ENCODE results near the gene PHKA2.
A peak's percentile ranks its signal among the peaks of the same experiment; 100 is the strongest.
"Not testable (repeated sequence)": the region's sequence is repeated elsewhere in the genome, so short reads cannot be mapped to it uniquely, and the experiment has no call there.

PHKA2 gene, protein sequence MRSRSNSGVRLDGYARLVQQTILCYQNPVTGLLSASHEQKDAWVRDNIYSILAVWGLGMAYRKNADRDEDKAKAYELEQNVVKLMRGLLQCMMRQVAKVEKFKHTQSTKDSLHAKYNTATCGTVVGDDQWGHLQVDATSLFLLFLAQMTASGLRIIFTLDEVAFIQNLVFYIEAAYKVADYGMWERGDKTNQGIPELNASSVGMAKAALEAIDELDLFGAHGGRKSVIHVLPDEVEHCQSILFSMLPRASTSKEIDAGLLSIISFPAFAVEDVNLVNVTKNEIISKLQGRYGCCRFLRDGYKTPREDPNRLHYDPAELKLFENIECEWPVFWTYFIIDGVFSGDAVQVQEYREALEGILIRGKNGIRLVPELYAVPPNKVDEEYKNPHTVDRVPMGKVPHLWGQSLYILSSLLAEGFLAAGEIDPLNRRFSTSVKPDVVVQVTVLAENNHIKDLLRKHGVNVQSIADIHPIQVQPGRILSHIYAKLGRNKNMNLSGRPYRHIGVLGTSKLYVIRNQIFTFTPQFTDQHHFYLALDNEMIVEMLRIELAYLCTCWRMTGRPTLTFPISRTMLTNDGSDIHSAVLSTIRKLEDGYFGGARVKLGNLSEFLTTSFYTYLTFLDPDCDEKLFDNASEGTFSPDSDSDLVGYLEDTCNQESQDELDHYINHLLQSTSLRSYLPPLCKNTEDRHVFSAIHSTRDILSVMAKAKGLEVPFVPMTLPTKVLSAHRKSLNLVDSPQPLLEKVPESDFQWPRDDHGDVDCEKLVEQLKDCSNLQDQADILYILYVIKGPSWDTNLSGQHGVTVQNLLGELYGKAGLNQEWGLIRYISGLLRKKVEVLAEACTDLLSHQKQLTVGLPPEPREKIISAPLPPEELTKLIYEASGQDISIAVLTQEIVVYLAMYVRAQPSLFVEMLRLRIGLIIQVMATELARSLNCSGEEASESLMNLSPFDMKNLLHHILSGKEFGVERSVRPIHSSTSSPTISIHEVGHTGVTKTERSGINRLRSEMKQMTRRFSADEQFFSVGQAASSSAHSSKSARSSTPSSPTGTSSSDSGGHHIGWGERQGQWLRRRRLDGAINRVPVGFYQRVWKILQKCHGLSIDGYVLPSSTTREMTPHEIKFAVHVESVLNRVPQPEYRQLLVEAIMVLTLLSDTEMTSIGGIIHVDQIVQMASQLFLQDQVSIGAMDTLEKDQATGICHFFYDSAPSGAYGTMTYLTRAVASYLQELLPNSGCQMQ

DNA sequence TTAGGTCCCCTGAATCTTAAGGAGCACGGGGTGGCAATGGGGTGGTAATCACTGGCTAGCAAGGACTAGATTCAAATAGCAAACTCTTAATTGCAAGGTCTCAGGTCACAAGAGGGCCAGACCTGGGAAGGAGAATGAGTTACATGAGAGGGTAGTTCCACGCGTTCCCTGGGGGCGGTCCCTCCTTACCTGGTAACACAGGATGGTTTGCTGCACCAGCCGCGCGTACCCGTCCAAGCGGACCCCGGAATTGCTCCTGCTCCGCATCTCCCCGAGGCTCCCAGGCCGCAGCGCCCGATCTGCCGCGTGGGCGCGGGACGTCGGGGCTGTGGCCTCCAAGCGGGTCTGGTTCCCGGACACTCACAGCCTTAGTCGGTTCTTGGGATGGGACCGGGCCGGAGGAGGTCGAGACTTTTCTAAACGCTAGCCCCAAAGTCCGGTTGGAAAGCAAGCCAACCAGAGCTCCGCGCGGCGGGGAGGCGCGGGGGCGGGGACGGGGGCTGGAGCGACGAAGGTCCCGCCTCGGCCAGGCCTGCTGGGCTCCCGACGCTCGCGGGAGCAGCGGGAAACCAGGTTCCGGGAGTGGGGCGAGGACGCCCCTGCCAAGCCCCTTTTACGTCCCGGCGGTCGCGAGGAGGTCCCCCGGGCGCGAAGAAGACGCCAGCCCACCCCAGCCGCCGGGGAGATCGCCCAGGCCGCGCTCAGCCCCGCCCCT is at the start of gene PHKA2:
PHKA2 (minus strand) TSS at position 449 of the 715 bp plus-strand sequence; CDS start at position 267, 182 bp downstream.
- Histone ChIP-seq H3K4me3 (peak within 1 kb of the TSS; percentile 80), H3K36me3 (replicated peaks) (no peaks in the 10 kb centered on the region), H3K27me3 (ENCODE audit: low read depth) (no peaks in the 10 kb centered on the region), H3K9me3 (no peaks in the 10 kb centered on the region), H3K4me1 (peaks cover 7% of the 10 kb centered on the region)
- DNase-seq (ENCODE audit: low spot score in 2 of 2): peak; percentile 8 to 79
- in situ Hi-C loops (cut with MboI; ENCODE audit: low sequenced_read_pairs): no loop called here

GRCh38 chrX:19030805-19031204 is 46.9 kb upstream of the PHKA2 start:
- in situ Hi-C loops (cut with MboI; ENCODE audit: low sequenced_read_pairs): no loop called here

GRCh38 chrX:19028560-19028959 is 44.6 kb upstream of the PHKA2 start:
- H3K4me1 ChIP-seq: no peaks in the 10 kb centered on the region
- no peak overlapping the region for H3K4me3 ChIP-seq
- no peaks in the 10 kb centered on the region for H3K9me3 ChIP-seq
- H3K36me3 ChIP-seq (replicated peaks): no peaks in the 10 kb centered on the region
- in situ Hi-C loops (cut with MboI; ENCODE audit: low sequenced_read_pairs): no loop called here
- H3K27me3 ChIP-seq (ENCODE audit: low read depth): no peaks in the 10 kb centered on the region
- no peak for DNase-seq (ENCODE audit: low spot score in 2 of 2)

More at GRCh38 chrX:19030805-19031204, 46.9 kb upstream of the PHKA2 start:
- DNase-seq (ENCODE audit: low spot score in 2 of 2): no peak
- H3K4me3 ChIP-seq: no peak overlapping the region
- no peaks in the 10 kb centered on the region for H3K4me1 ChIP-seq
- no peaks in the 10 kb centered on the region for H3K27me3 ChIP-seq (ENCODE audit: low read depth)
- H3K9me3 ChIP-seq: no peaks in the 10 kb centered on the region
- no peaks in the 10 kb centered on the region for H3K36me3 ChIP-seq (replicated peaks)

DNA sequence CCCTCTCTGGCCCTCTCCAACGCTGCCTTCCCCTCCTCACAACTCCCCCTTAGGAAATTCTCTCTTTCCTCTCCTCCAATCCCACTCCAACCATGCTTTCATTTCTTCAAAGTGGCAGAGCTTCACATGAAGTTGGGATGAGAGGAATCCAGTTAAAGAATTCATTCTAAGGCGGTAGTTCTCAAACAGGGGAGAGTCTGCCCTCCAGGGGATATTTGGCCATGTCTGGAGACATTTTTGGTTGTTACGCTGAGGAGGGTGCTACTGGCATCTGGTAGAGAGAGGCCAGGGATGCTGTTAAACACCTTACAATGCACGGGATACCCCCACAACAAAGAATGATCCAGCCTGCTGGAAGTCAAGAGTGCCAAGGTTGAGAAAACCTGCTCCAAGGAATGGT is 40.5 kb upstream of the PHKA2 start:
- H3K4me1 ChIP-seq: no peaks in the 10 kb centered on the region
- no peak overlapping the region for H3K4me3 ChIP-seq
- H3K36me3 ChIP-seq (replicated peaks): no peaks in the 10 kb centered on the region
- no peaks in the 10 kb centered on the region for H3K9me3 ChIP-seq
- in situ Hi-C loops (cut with MboI; ENCODE audit: low sequenced_read_pairs): loop anchor here (25.0 kb wide), 1 partner anchor 637 kb away; no protein-coding TSS in a partner anchor
- no peak for DNase-seq (ENCODE audit: low spot score in 2 of 2)
- no peaks in the 10 kb centered on the region for H3K27me3 ChIP-seq (ENCODE audit: low read depth)

- Histone ChIP-seq H3K27me3 (ENCODE audit: low read depth) (no peaks in the 10 kb centered on the region), H3K36me3 (replicated peaks) (no peaks in the 10 kb centered on the region), H3K4me1 (no peaks in the 10 kb centered on the region), H3K9me3 (no peaks in the 10 kb centered on the region), H3K4me3 (no peak overlapping the region)
- in situ Hi-C loops (cut with MboI; ENCODE audit: low sequenced_read_pairs): loop anchor here (10.0 to 25.0 kb wide), 2 partner anchors 315 to 633 kb away; no protein-coding TSS in a partner anchor
- DNase-seq (ENCODE audit: low spot score in 2 of 2): no peak
Measured at GRCh38 chrX:19019996-19020395, 36.1 kb upstream of the PHKA2 start.

DNA sequence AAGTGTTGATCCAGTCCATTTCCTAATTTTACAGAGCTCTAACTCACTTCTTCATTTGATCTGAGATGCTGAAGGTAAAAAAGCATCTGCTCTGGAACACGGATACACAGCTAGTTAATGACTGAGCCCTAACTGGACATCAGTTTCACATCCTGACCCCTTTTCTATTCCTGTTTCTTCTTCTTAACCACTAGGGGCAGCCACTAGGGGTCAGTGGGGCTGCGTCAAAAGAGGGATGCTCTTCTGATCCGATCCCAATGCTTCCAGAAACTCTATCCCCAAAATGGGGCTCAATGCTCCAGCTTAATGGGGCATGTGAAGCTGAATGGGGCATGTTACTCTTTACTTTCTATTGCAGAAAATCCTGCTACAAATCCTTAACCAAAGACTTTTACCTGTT is 33.4 kb upstream of the PHKA2 start:
- Histone ChIP-seq H3K36me3 (replicated peaks) (no peaks in the 10 kb centered on the region), H3K27me3 (ENCODE audit: low read depth) (no peaks in the 10 kb centered on the region; the same call in 1 of the 2 replicates), H3K4me3 (no peak overlapping the region), H3K4me1 (no peaks in the 10 kb centered on the region), H3K9me3 (no peaks in the 10 kb centered on the region)
- peak; percentile 40 to 58 for DNase-seq (ENCODE audit: low spot score in 2 of 2)
- in situ Hi-C loops (cut with MboI; ENCODE audit: low sequenced_read_pairs): loop anchor here (10.0 to 25.0 kb wide), 2 partner anchors 318 to 630 kb away; no protein-coding TSS in a partner anchor

DNA sequence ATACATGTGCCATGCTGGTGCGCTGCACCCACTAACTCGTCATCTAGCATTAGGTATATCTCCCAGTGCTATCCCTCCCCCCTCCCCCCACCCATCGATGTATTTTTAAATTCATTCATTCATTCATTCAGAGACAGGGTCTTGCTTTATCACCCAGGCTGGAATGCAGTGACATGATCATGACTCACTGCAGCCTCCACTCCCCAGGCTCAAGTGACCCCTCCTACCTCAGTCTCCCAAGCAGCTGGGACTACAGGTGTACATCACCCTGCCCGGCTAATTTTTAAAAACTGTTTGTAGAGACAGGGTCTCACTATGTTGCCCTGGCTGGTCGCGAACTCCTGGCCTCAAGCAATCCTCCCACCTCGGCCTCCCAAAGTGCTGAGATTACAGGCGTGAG is 32.7 kb upstream of the PHKA2 start:
- not testable (repeated sequence) for DNase-seq (ENCODE audit: low spot score in 2 of 2); H3K27me3 ChIP-seq (ENCODE audit: low read depth); H3K9me3 ChIP-seq; H3K4me3 ChIP-seq; H3K4me1 ChIP-seq; H3K36me3 ChIP-seq (replicated peaks)
- in situ Hi-C loops (cut with MboI; ENCODE audit: low sequenced_read_pairs): loop anchor here (10.0 to 25.0 kb wide), 2 partner anchors 318 to 629 kb away; no protein-coding TSS in a partner anchor

GRCh38 chrX:19007868-19008267 is 24.0 kb upstream of the PHKA2 start:
- H3K4me1 ChIP-seq: no peaks in the 10 kb centered on the region
- H3K4me3 ChIP-seq: no peak overlapping the region
- H3K9me3 ChIP-seq: no peaks in the 10 kb centered on the region
- in situ Hi-C loops (cut with MboI; ENCODE audit: low sequenced_read_pairs): loop anchor here (25.0 kb wide), 1 partner anchor 621 kb away; no protein-coding TSS in a partner anchor
- DNase-seq (ENCODE audit: low spot score in 2 of 2): no peak
- no peaks in the 10 kb centered on the region for H3K27me3 ChIP-seq (ENCODE audit: low read depth)
- no peaks in the 10 kb centered on the region for H3K36me3 ChIP-seq (replicated peaks)

GRCh38 chrX:19007011-19007410 is 23.1 kb upstream of the PHKA2 start:
- DNase-seq (ENCODE audit: low spot score in 2 of 2): no peak
- H3K36me3 ChIP-seq (replicated peaks): no peaks in the 10 kb centered on the region
- no peaks in the 10 kb centered on the region for H3K9me3 ChIP-seq
- no peak overlapping the region for H3K4me3 ChIP-seq
- no peaks in the 10 kb centered on the region for H3K27me3 ChIP-seq (ENCODE audit: low read depth)
- in situ Hi-C loops (cut with MboI; ENCODE audit: low sequenced_read_pairs): loop anchor here (25.0 kb wide), 1 partner anchor 620 kb away; no protein-coding TSS in a partner anchor
- H3K4me1 ChIP-seq: no peaks in the 10 kb centered on the region

DNA sequence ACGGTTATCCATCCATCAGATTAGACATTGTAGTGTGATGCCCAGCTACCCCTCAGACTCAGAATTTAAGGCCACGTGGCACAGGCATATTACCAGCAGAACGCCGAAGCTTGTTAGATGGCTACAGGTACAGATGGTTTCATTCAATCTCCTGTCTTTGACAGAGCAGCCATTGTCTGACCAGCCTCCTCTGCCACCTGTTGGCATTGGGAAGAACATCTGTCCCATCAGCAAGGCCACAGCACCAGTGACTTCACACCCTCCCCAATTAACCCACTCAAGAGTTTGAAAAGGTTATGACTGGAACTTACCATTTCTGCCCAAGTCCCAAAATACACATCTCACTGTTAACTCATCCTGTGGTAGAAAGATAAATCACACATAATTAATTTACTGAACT is 22.0 kb upstream of the PHKA2 start:
- H3K36me3 ChIP-seq (replicated peaks): no peaks in the 10 kb centered on the region
- H3K4me1 ChIP-seq: no peaks in the 10 kb centered on the region
- H3K27me3 ChIP-seq (ENCODE audit: low read depth): no peaks in the 10 kb centered on the region
- H3K4me3 ChIP-seq: no peak overlapping the region
- no peak for DNase-seq (ENCODE audit: low spot score in 2 of 2)
- in situ Hi-C loops (cut with MboI; ENCODE audit: low sequenced_read_pairs): loop anchor here (25.0 kb wide), 1 partner anchor 619 kb away; no protein-coding TSS in a partner anchor
- no peaks in the 10 kb centered on the region for H3K9me3 ChIP-seq

- in situ Hi-C loops (cut with MboI; ENCODE audit: low sequenced_read_pairs): loop anchor here (25.0 kb wide), 1 partner anchor 616 kb away; no protein-coding TSS in a partner anchor
- no peaks in the 10 kb centered on the region for H3K9me3 ChIP-seq
- no peak overlapping the region for H3K4me3 ChIP-seq
- no peak for DNase-seq (ENCODE audit: low spot score in 2 of 2)
- no peaks in the 10 kb centered on the region for H3K36me3 ChIP-seq (replicated peaks)
- no peaks in the 10 kb centered on the region for H3K4me1 ChIP-seq
- no peaks in the 10 kb centered on the region for H3K27me3 ChIP-seq (ENCODE audit: low read depth)
Measured at GRCh38 chrX:19003756-19004155, 19.8 kb upstream of the PHKA2 start.

- no peaks in the 10 kb centered on the region for H3K4me1 ChIP-seq
- H3K27me3 ChIP-seq (ENCODE audit: low read depth): peaks cover 10% of the 10 kb centered on the region; the same call in 1 of the 2 replicates
- DNase-seq (ENCODE audit: low spot score in 2 of 2): no peak
- H3K4me3 ChIP-seq: no peak overlapping the region
- no peaks in the 10 kb centered on the region for H3K9me3 ChIP-seq
- in situ Hi-C loops (cut with MboI; ENCODE audit: low sequenced_read_pairs): no loop called here
- H3K36me3 ChIP-seq (replicated peaks): no peaks in the 10 kb centered on the region
Measured at GRCh38 chrX:18998653-18999052, 14.7 kb upstream of the PHKA2 start.
